Measurements from ENCODE around the gene RBM10. TPM values are rescaled to one million over a fixed set of nuclear protein-coding genes. Genes with fewer than 3 reads are reported as not detected.

The RBM10 gene
- total and polyA plus RNA-seq, 2 of the 13 experiments (the other 11 are each of a cell fraction or from before 2014, with no cell fraction given): 15.9 to 43.1 TPM

GRCh38 chrX:47233333-47234113 lies 88.5 kb downstream of the RBM10 start (continued):
- TF ChIP-seq ELK4 (CRISPR knock-in tag; IDR thresholded peaks at IDR 0.05; ENCODE audit: borderline replicate concordance) (no peak), TCF7 (IDR thresholded peaks at IDR 0.05; ENCODE audit: low read depth) (no peak), NFIB (CRISPR knock-in tag; IDR thresholded peaks at IDR 0.05; ENCODE audit: borderline replicate concordance) (no peak), LBX2 (CRISPR knock-in tag; IDR thresholded peaks at IDR 0.05; ENCODE audit: borderline replicate concordance) (no peak), IRX3 (CRISPR knock-in tag; IDR thresholded peaks at IDR 0.05; ENCODE audit: borderline replicate concordance, low read depth) (no peak), SMARCE1 (IDR thresholded peaks at IDR 0.05; ENCODE audit: borderline replicate concordance) (no peak), ELF4 (CRISPR knock-in tag; IDR thresholded peaks at IDR 0.05; ENCODE audit: borderline replicate concordance) (no peak), CTCF (CRISPR knock-in tag; IDR thresholded peaks at IDR 0.05) (no peak), ZNF768 (CRISPR knock-in tag; IDR thresholded peaks at IDR 0.05) (no peak), ZMAT3 (CRISPR knock-in tag; conservative IDR thresholded peaks at IDR 0.05) (no peak), ZNF333 (CRISPR knock-in tag; IDR thresholded peaks at IDR 0.05; ENCODE audit: borderline replicate concordance) (no peak), HNRNPK (IDR thresholded peaks at IDR 0.05; ENCODE audit: low read depth, low read length, poor library complexity, severe bottlenecking) (no peak), ZBTB43 (CRISPR knock-in tag; conservative IDR thresholded peaks at IDR 0.05) (no peak), HNF4G (IDR thresholded peaks at IDR 0.05; ENCODE audit: borderline replicate concordance, low read depth, low read length) (no peak), HNF4G (CRISPR knock-in tag; IDR thresholded peaks at IDR 0.05; ENCODE audit: borderline replicate concordance, low read depth) (no peak), ZNF674 (CRISPR knock-in tag; IDR thresholded peaks at IDR 0.05; ENCODE audit: low read depth) (no peak), ZNF572 (CRISPR knock-in tag; IDR thresholded peaks at IDR 0.05) (no peak), ELF1 (CRISPR knock-in tag; IDR thresholded peaks at IDR 0.05) (no peak), SYNCRIP (IDR thresholded peaks at IDR 0.05; ENCODE audit: insufficient read depth, low read depth, low read length) (no peak), CHCHD3 (CRISPR knock-in tag; IDR thresholded peaks at IDR 0.05) (no peak), MLXIP (CRISPR knock-in tag; IDR thresholded peaks at IDR 0.05; ENCODE audit: borderline replicate concordance) (no peak), POGZ (CRISPR knock-in tag; IDR thresholded peaks at IDR 0.05) (no peak)

Data from HepG2 (cell line).